Ascending aorta (tissue), 2 donors: ENCODE measurements around the gene ZBTB20. TPM values are rescaled to one million over a fixed set of nuclear protein-coding genes. Genes with fewer than 3 reads are reported as not detected.

Experiments
- DNase-seq, 2 donors: peaks; one replicate each; pipeline ENCODE4 v3.0.0-alpha.2; 2019; ENCODE audit warnings: low spot score in 2 of 2
- H3K27ac ChIP-seq, 2 donors: fragments of 200-600 bp; sonication (generic); one replicate each; pipeline ENCODE4 v1.5.1; 2016 to 2017; ENCODE audit warnings: mild to moderate bottlenecking in 1 of 2
- H3K27me3 ChIP-seq: fragments of 200-600 bp; sonication (generic); one replicate; pipeline ENCODE4 v1.5.1; 2017
- H3K36me3 ChIP-seq, 2 donors: fragments of 200-600 bp; sonication (generic); one replicate each; pipeline ENCODE4 v1.5.1; 2016
- H3K4me1 ChIP-seq, 2 donors: fragments of 200-600 bp; sonication (generic); one replicate each; pipeline ENCODE4 v1.5.1; 2016 to 2017; ENCODE audit warnings: mild to moderate bottlenecking in 1 of 2
- H3K4me3 ChIP-seq, 2 donors: fragments of 200-600 bp; sonication (generic); one replicate each; pipeline ENCODE4 v1.5.1; 2016 to 2017; ENCODE audit warnings: mild to moderate bottlenecking in 1 of 2
- H3K9me3 ChIP-seq, 2 donors: fragments of 200-600 bp; sonication (generic); one replicate each; pipeline ENCODE4 v1.5.1; 2016
- CTCF ChIP-seq, 3 experiments: fragments of 200-600 bp in 2 of 3; fragments of 450-650 bp in 1 of 3; sonication (generic) in 2 of 3; IDR thresholded peaks; one replicate each; pipeline ENCODE4 v1.5.1; 2016 to 2019; ENCODE audit warnings: antibody characterized with exemption in 3 of 3, mild to moderate bottlenecking in 1 of 3, moderate library complexity in 1 of 3
- intact Hi-C: fragments of 100-400 bp; cut with DNase I; formaldehyde crosslinking; loops from one replicate; pipeline ENCODE4 v1.15.1; 2023
- total RNA-seq: library from RNA; depleted of rRNA; stranded (reverse); fragments of >200 nt; gene quantifications from one replicate; pipeline ENCODE4 v1.1.0, GENCODE V29; 2016

The ZBTB20 gene
- total RNA-seq, 1 donor from 2014 or later: 60.3 TPM

GRCh38 chr3:114669614-114670013 is 477.5 kb downstream of the ZBTB20 start:
- DNase-seq: no peak
- no peak for TF ChIP-seq CTCF (IDR thresholded peaks at IDR 0.05)
- no peaks in the 10 kb centered on the region for H3K4me1 ChIP-seq
- no peaks in the 10 kb centered on the region for H3K36me3 ChIP-seq
- intact Hi-C loops: no loop called here
- no peaks in the 10 kb centered on the region for H3K9me3 ChIP-seq
- H3K27ac ChIP-seq: no peak overlapping the region
- no peaks in the 10 kb centered on the region for H3K27me3 ChIP-seq
- H3K4me3 ChIP-seq: no peak overlapping the region

GRCh38 chr3:114668099-114668498 is 479.0 kb downstream of the ZBTB20 start:
- TF ChIP-seq CTCF (IDR thresholded peaks at IDR 0.05): no peak
- no peaks in the 10 kb centered on the region for H3K27me3 ChIP-seq
- H3K9me3 ChIP-seq: no peaks in the 10 kb centered on the region
- DNase-seq: no peak
- no peaks in the 10 kb centered on the region for H3K36me3 ChIP-seq
- H3K4me3 ChIP-seq: no peak overlapping the region
- intact Hi-C loops: no loop called here
- H3K27ac ChIP-seq: no peak overlapping the region
- no peaks in the 10 kb centered on the region for H3K4me1 ChIP-seq

- Histone ChIP-seq H3K36me3 (no peaks in the 10 kb centered on the region), H3K27ac (no peak overlapping the region), H3K9me3 (no peaks in the 10 kb centered on the region), H3K4me3 (no peak overlapping the region), H3K27me3 (no peaks in the 10 kb centered on the region), H3K4me1 (no peaks in the 10 kb centered on the region)
- DNase-seq: no peak
- intact Hi-C loops: no loop called here
- no peak for TF ChIP-seq CTCF (IDR thresholded peaks at IDR 0.05)
Observed at GRCh38 chr3:114666623-114667022, 480.5 kb downstream of the ZBTB20 start.

- Histone ChIP-seq H3K4me3 (no peak overlapping the region), H3K27ac (no peak overlapping the region), H3K27me3 (no peaks in the 10 kb centered on the region), H3K36me3 (no peaks in the 10 kb centered on the region), H3K4me1 (peaks cover 0 to 5% of the 10 kb centered on the region in 2 donors), H3K9me3 (no peaks in the 10 kb centered on the region)
- no peak for DNase-seq
- intact Hi-C loops: no loop called here
- TF ChIP-seq CTCF (IDR thresholded peaks at IDR 0.05): no peak
Observed at GRCh38 chr3:114664006-114664405, 483.1 kb downstream of the ZBTB20 start.

GRCh38 chr3:114660808-114661207 is 486.3 kb downstream of the ZBTB20 start:
- H3K4me1 ChIP-seq: peaks cover 0 to 7% of the 10 kb centered on the region in 2 donors
- no peak for TF ChIP-seq CTCF (IDR thresholded peaks at IDR 0.05)
- DNase-seq: no peak
- intact Hi-C loops: no loop called here
- peak overlapping the region; percentile 41 to 54 for H3K27ac ChIP-seq
- H3K27me3 ChIP-seq: no peaks in the 10 kb centered on the region
- no peaks in the 10 kb centered on the region for H3K36me3 ChIP-seq
- no peak overlapping the region for H3K4me3 ChIP-seq
- H3K9me3 ChIP-seq: no peaks in the 10 kb centered on the region

GRCh38 chr3:114660124-114660523 is 487.0 kb downstream of the ZBTB20 start:
- Histone ChIP-seq H3K36me3 (no peaks in the 10 kb centered on the region), H3K4me1 (peaks cover 0 to 7% of the 10 kb centered on the region in 2 donors), H3K27ac (peak overlapping the region; percentile 41 to 54), H3K27me3 (no peaks in the 10 kb centered on the region), H3K4me3 (peak overlapping the region; percentile 11 to 25), H3K9me3 (no peaks in the 10 kb centered on the region)
- DNase-seq: no peak
- intact Hi-C loops: no loop called here
- TF ChIP-seq CTCF (IDR thresholded peaks at IDR 0.05): no peak
